Measurements from ENCODE around the gene UXT.

GRCh38 chrX:47649781-47650163 lies 9.2 kb downstream of the UXT start:
- TF ChIP-seq CTCF (IDR thresholded peaks at IDR 0.05) (no peak), POLR2A (IDR thresholded peaks at IDR 0.05) (no peak), EP300 (IDR thresholded peaks at IDR 0.05) (no peak)
